Ovary (tissue), 9 donors: ENCODE data around the gene STAC. TPM values are rescaled to one million over a fixed set of nuclear protein-coding genes. Genes with fewer than 3 reads are reported as not detected.

Experiments used
- DNase-seq, 5 donors: peaks; one replicate each; pipeline ENCODE4 v3.0.0-alpha.2; 2019 to 2020
- H3K27ac ChIP-seq, 2 donors: fragments of 200-600 bp; one replicate each; pipeline versions ENCODE4 v1.5.1 to v1.8.0; 2019 to 2022
- H3K27me3 ChIP-seq: fragments of 200-600 bp; one replicate; pipeline ENCODE4 v1.8.0; 2022
- H3K36me3 ChIP-seq: fragments of 200-600 bp; sonication (generic); one replicate; pipeline ENCODE4 v1.5.1; 2019
- H3K4me1 ChIP-seq: one replicate; pipeline ENCODE4 v1.8.1; 2013; ENCODE audit warnings: mild to moderate bottlenecking, moderate library complexity; ENCODE audit not compliant: insufficient read depth
- H3K4me3 ChIP-seq: fragments of 200-600 bp; sonication (generic); one replicate; pipeline ENCODE4 v1.5.1; 2017
- H3K9me3 ChIP-seq, 2 donors: fragments of 200-600 bp in 1 of 2; sonication (generic) in 1 of 2; one replicate each; pipeline versions ENCODE4 v1.5.1 to v1.8.1; 2013 to 2019; ENCODE audit warnings: mild to moderate bottlenecking in 1 of 2, moderate library complexity in 1 of 2
- EP300 ChIP-seq: sonication (generic); formaldehyde crosslinking; IDR thresholded peaks from one replicate; pipeline ENCODE4 v1.6.1; 2017; ENCODE audit warnings: antibody characterized with exemption
- POLR2A ChIP-seq: fragments of 450-650 bp; IDR thresholded peaks from one replicate; pipeline ENCODE4 v1.6.1; 2017; ENCODE audit warnings: antibody characterized with exemption, mild to moderate bottlenecking, moderate library complexity
- WGBS, 3 donors: extraction: QIAGEN DNeasy Blood & Tissue Kit in 1 of 3; methylation state at CpG; one replicate each; pipeline versions ENCODE4 v1.1.5 to v1.1.7; 2013 to 2017; 5-methylcytosine and 5-hydroxymethylcytosine counted together
- intact Hi-C, 4 donors: fragments of 100-400 bp; cut with DNase I; formaldehyde crosslinking; loops; one replicate each; pipeline versions ENCODE4 v1.11.0 to v1.15.1; 2022 to 2023
- polyA plus RNA-seq, 2 donors: library from polyadenylated mRNA; stranded (reverse); fragments of 200-250 nt in 1 of 2; fragments of 350-450 nt in 1 of 2; fragmentation: Illumina TruSeq in 1 of 2; extraction: RNeasy Lipid Tissue Mini Kit (QIAGEN cat#74804) in 1 of 2; gene quantifications; one replicate each; pipeline ENCODE4 v1.2.3, GENCODE V29; 2013 to 2014
- total RNA-seq, 7 donors: library from RNA; depleted of rRNA in 2 of 7; stranded (reverse); fragments of >200 nt in 2 of 7; fragmentation: NEBNext Ultra II Directional in 3 of 7; extraction: Animal tissue kit (Norgen Biotek cat#: 25700) in 3 of 7; gene quantifications; one replicate each; pipeline versions ENCODE4 v1.1.0 to v1.2.4, GENCODE V29; 2016 to 2023
- TF ChIP-seq, protein P1 (sequence below), 3 donors: fragments of 450-650 bp in 2 of 3; fragments of 200-600 bp in 1 of 3; IDR thresholded peaks; one replicate each; pipeline versions ENCODE4 v1.5.1 to v1.8.0; 2016 to 2022; ENCODE audit warnings: antibody characterized with exemption in 3 of 3, mild to moderate bottlenecking in 1 of 3
- donor health status: DM: no; HTN: no; CAD: no; lungs with moderate emphysema.
- donor health status: DM: no; HTN: no; CAD: no.
- donor health status: Bipolar disorder and iron deficiency.
- donor health status: DM: yes; HTN: yes; CAD: no.
- donor health status: DM: no; HTN: no; CAD: no.
- donor health status: DM: yes; HTN: yes; CAD: no.

The STAC gene
- total and polyA plus RNA-seq, 9 donors: 0.58 to 8.4 (median 1.2) TPM

DNA sequence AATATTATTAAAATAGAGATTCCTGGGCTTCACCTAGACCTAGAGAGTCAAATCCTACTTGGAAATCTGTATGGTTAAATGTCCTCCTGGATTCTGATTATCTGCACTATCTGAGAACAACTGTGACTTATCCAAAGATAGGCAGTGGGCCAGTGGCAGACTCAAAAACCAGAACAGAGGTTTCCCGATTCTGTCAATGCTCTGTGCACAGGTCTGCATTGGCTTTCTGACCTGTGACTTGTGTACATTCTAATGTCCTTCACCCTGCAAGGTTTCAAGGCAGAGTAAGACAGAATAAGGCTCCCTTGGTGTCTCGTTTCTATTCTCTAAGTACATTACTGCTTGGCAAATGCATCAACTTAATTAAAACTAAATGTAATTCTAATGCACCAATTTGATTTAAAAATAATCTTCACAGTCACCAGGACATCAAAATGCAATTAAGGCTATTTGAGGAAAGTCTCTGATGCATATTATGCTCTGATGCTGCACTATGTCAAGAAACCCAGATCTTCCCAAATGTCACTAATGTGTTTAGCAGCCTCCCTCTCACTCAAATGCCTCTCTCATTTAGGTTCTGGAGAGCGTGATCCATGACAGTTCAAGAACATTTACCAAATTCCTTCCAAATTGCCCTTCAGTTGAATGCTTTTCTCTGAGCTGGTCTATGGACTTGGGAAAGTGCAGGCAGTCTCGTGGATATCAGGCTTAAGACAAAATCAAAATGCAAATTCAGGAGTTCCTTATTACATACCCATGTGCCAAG, 140.1 kb downstream of the STAC start:
- TF ChIP-seq, protein P1, sequence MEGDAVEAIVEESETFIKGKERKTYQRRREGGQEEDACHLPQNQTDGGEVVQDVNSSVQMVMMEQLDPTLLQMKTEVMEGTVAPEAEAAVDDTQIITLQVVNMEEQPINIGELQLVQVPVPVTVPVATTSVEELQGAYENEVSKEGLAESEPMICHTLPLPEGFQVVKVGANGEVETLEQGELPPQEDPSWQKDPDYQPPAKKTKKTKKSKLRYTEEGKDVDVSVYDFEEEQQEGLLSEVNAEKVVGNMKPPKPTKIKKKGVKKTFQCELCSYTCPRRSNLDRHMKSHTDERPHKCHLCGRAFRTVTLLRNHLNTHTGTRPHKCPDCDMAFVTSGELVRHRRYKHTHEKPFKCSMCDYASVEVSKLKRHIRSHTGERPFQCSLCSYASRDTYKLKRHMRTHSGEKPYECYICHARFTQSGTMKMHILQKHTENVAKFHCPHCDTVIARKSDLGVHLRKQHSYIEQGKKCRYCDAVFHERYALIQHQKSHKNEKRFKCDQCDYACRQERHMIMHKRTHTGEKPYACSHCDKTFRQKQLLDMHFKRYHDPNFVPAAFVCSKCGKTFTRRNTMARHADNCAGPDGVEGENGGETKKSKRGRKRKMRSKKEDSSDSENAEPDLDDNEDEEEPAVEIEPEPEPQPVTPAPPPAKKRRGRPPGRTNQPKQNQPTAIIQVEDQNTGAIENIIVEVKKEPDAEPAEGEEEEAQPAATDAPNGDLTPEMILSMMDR (IDR thresholded peaks at IDR 0.05): no peak
- no peak for TF ChIP-seq EP300
- no peak for TF ChIP-seq POLR2A
- no peak overlapping the region for H3K4me3 ChIP-seq
- 49 to 70% (median 58%) methylated on average over 4 of the region's 4 CpGs for WGBS, 3 donors
- H3K36me3 ChIP-seq: no peaks in the 10 kb centered on the region
- no peaks in the 10 kb centered on the region for H3K27me3 ChIP-seq
- no peak overlapping the region for H3K27ac ChIP-seq
- H3K9me3 ChIP-seq: no peaks in the 10 kb centered on the region
- no peaks in the 10 kb centered on the region for H3K4me1 ChIP-seq
- DNase-seq: no peak
- intact Hi-C loops: no loop called here

DNA sequence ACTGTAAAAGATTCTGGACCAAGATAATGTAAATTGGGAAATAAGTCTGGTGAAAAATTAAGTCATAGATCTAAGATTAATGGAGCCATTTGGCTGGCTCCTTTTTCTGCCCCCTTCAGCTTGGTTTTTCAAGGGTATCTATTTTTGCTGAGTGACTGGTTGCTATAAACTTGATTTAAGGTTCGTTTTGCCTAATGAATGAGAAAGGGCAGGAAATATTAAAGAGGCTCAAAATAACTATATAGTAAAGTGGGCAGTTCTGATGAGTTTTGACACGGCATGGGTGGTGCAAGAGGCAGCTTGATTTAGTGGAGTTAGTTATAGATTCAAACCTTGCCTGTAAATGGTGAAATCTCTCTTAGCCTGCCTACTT, 140.7 kb downstream of the STAC start:
- no peak for DNase-seq
- intact Hi-C loops: no loop called here
- Histone ChIP-seq H3K27me3 (no peaks in the 10 kb centered on the region), H3K4me3 (no peak overlapping the region), H3K36me3 (no peaks in the 10 kb centered on the region), H3K27ac (no peak overlapping the region), H3K4me1 (no peaks in the 10 kb centered on the region), H3K9me3 (no peaks in the 10 kb centered on the region)
- TF ChIP-seq EP300: no peak
- TF ChIP-seq, protein P1 (IDR thresholded peaks at IDR 0.05): no peak
- TF ChIP-seq POLR2A: no peak
- 52 to 62% (median 55%) methylated on average over 2 of the region's 2 CpGs for WGBS, 3 donors

DNA sequence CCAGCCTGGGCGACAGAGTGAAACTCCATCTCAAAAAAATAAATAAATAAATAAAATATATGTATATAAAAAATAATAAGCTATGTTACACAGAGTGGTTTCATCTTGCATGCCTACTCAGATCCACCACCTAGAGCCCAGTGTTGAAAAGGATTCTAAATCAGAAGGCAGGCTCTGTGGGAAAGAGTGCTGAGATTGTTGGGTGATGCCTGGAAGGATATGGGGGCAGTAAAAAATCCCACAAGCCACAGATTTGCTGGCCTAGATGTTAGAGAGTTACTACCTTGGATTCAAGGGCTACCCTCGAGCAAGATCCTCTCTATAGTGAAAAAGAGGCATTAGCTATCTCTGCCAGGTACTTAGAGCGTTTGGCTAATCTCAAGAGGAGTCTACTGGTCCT, 144.3 kb downstream of the STAC start:
- Histone ChIP-seq H3K36me3 (no peaks in the 10 kb centered on the region), H3K9me3 (no peaks in the 10 kb centered on the region), H3K27me3 (no peaks in the 10 kb centered on the region), H3K27ac (no peak overlapping the region), H3K4me3 (no peak overlapping the region), H3K4me1 (no peaks in the 10 kb centered on the region)
- no peak for TF ChIP-seq POLR2A
- no peak for TF ChIP-seq EP300
- TF ChIP-seq, protein P1 (IDR thresholded peaks at IDR 0.05): no peak
- 72 to 78% (median 76%) methylated on average over 3 of the region's 3 CpGs for WGBS, 3 donors
- no peak for DNase-seq
- intact Hi-C loops: no loop called here

DNA sequence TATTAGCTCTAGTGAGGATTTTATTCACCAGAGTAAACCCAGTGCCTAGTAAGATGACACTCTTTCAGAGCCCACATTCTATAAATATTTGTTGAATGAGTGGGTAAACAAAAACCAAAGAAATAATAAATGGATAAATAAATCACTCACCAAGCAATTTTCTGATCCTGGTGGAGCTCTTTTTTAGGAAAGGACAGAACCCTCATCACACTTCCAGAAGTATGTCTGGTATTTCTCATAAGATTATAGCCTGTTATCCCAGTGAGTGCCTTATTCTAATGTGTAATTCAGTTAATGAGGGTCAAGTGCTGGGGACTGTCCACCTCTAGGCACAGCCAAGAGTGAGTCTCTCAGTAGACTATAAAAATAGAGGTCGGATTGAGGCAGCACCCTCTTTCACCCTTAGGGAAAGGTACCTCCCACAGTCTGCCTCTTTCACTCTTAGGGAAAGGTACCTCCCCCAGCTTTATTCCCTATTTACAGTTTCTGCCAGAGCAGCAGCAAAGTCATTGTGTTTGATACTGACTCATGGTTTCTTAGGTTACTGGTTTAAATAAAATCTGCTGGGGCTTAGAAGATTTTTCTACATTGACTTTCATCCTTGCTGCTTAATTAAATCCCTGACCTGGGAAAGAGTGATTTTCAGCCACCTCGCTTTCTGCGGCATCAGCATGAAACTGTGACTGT, 145.0 kb downstream of the STAC start:
- 65 to 70% (median 66%) methylated on average over 3 of the region's 3 CpGs for WGBS, 3 donors
- intact Hi-C loops: no loop called here
- DNase-seq: no peak

More for the DNA sequence above, 145.0 kb downstream of the STAC start:
- no peak overlapping the region for H3K27ac ChIP-seq
- H3K36me3 ChIP-seq: no peaks in the 10 kb centered on the region
- no peak overlapping the region for H3K4me3 ChIP-seq
- no peaks in the 10 kb centered on the region for H3K9me3 ChIP-seq
- TF ChIP-seq POLR2A (no peak), EP300 (no peak)
- TF ChIP-seq, protein P1 (IDR thresholded peaks at IDR 0.05): no peak
- H3K27me3 ChIP-seq: no peaks in the 10 kb centered on the region
- H3K4me1 ChIP-seq: no peaks in the 10 kb centered on the region
